H1 (cell line): ENCODE measurements around the gene PRKRIP1. TPM values are rescaled to one million over a fixed set of nuclear protein-coding genes. Genes with fewer than 3 reads are reported as not detected.
"Not testable (repeated sequence)": the region's sequence is repeated elsewhere in the genome, so short reads cannot be mapped to it uniquely, and the experiment has no call there.

Source experiments
- CTCF ChIA-PET: fragments of 300-600 bp; sonication (Branson Sonifier 250); formaldehyde crosslinking; loops from one replicate; lab custom pipeline; 2021; ENCODE audit not compliant: partially characterized antibody; lab: Charles Lee
- POLR2A ChIA-PET: fragments of 300-600 bp; sonication (Branson Sonifier 250); formaldehyde crosslinking; loops from one replicate; lab custom pipeline; 2021; ENCODE audit warnings: inconsistent platforms; ENCODE audit not compliant: partially characterized antibody; lab: Charles Lee
- DNase-seq, 2 experiments: peaks; one replicate each; pipeline versions ENCODE4 v3.0.0 to v3.0.0-alpha.2; 2010 to 2022; ENCODE audit warnings: low spot score in 2 of 2, low read depth in 1 of 2, mixed read lengths in 1 of 2
- FAIRE-seq: peaks from 2 replicates; lab custom pipeline; 2011; peaks lifted over from hg19 to GRCh38; lab: Jason Lieb, UNC
- H2AFZ ChIP-seq: 2 replicates; pipeline ENCODE4 v1.8.1; 2012; ENCODE audit warnings: low read length, inconsistent platforms
- H2AK5ac ChIP-seq: 2 replicates; pipeline ENCODE4 v1.6.1; 2013; ENCODE audit warnings: low read depth, low read length
- H2BK120ac ChIP-seq: replicated peaks from 2 replicates; pipeline ENCODE3; 2013; ENCODE audit warnings: low read depth, low read length, inconsistent platforms
- H2BK12ac ChIP-seq: 2 replicates; pipeline ENCODE4 v1.6.1; 2013; ENCODE audit warnings: low read depth, low read length
- H2BK15ac ChIP-seq: 2 replicates; pipeline ENCODE4 v1.6.1; 2013; ENCODE audit warnings: low read length
- H2BK20ac ChIP-seq: 2 replicates; pipeline ENCODE4 v1.6.1; 2013; ENCODE audit warnings: low read length
- H2BK5ac ChIP-seq: 2 replicates; pipeline ENCODE4 v1.6.1; 2013; ENCODE audit warnings: low read depth, low read length
- H3K14ac ChIP-seq: 2 replicates; pipeline ENCODE4 v1.6.1; 2013; ENCODE audit warnings: inconsistent platforms; ENCODE audit not compliant: insufficient read length
- H3K18ac ChIP-seq: 2 replicates; pipeline ENCODE4 v1.6.1; 2013; ENCODE audit warnings: low read length; ENCODE audit errors: extremely low read depth
- H3K23ac ChIP-seq: 2 replicates; pipeline ENCODE4 v1.6.1; 2013; ENCODE audit warnings: inconsistent platforms; ENCODE audit not compliant: insufficient read length
- H3K23me2 ChIP-seq: 2 replicates; pipeline ENCODE4 v1.6.1; 2013; ENCODE audit warnings: low read depth, low read length
- H3K27ac ChIP-seq: 2 replicates; pipeline ENCODE4 v1.6.1; 2011; ENCODE audit warnings: low read depth, low read length, inconsistent platforms
- H3K27me3 ChIP-seq, 4 experiments: replicated peaks in 1 of 4; 1 replicate in 1 of 4; 2 replicates in 3 of 4; pipeline versions ENCODE4 v1.6.1 to v1.8.1; 2011 to 2013; ENCODE audit warnings: low read length in 3 of 4, mild to moderate bottlenecking in 3 of 4, inconsistent platforms in 2 of 4, mixed read lengths in 2 of 4, moderate library complexity in 1 of 4; ENCODE audit not compliant: control insufficient read depth in 3 of 4, insufficient read depth in 3 of 4; ENCODE audit errors: extremely low read depth in 1 of 4
- H3K36me3 ChIP-seq, 4 experiments: 2 replicates each; pipeline versions ENCODE4 v1.6.1 to v1.8.1; 2011 to 2013; ENCODE audit warnings: mild to moderate bottlenecking in 4 of 4, low read length in 3 of 4, moderate library complexity in 2 of 4, control low read depth in 1 of 4, inconsistent platforms in 1 of 4; ENCODE audit not compliant: insufficient read depth in 4 of 4, control insufficient read depth in 2 of 4
- H3K4ac ChIP-seq: replicated peaks from 2 replicates; pipeline ENCODE3; 2013; ENCODE audit warnings: low read length, low read depth, mixed read lengths, inconsistent platforms; ENCODE audit not compliant: insufficient read length
- H3K4me1 ChIP-seq, 4 experiments: replicated peaks in 1 of 4; 1 replicate in 1 of 4; 2 replicates in 3 of 4; pipeline versions ENCODE4 v1.6.1 to v1.8.1; 2011 to 2013; ENCODE audit warnings: low read length in 3 of 4, inconsistent platforms in 2 of 4, mixed read lengths in 1 of 4; ENCODE audit not compliant: insufficient read depth in 4 of 4, control insufficient read depth in 3 of 4
- H3K4me2 ChIP-seq, 2 experiments: 2 replicates each; pipeline versions ENCODE4 v1.6.1 to v1.8.1; 2011 to 2013; ENCODE audit warnings: low read depth in 2 of 2, low read length in 2 of 2, control low read depth in 1 of 2, inconsistent platforms in 1 of 2, mild to moderate bottlenecking in 1 of 2; ENCODE audit not compliant: insufficient read depth in 1 of 2
- H3K4me3 ChIP-seq, 4 experiments: fragments of 200-600, 300-600 bp in 1 of 4; sonication (generic), shearing (Covaris generic), sonication (Bioruptor Twin) in 1 of 4; 2 replicates each; pipeline versions ENCODE4 v1.5.1 to v1.8.1; 2011 to 2016; ENCODE audit warnings: low read length in 4 of 4, low read depth in 3 of 4, control low read depth in 2 of 4, inconsistent platforms in 2 of 4, mild to moderate bottlenecking in 2 of 4, mixed read lengths in 1 of 4, moderate library complexity in 1 of 4; ENCODE audit not compliant: insufficient read depth in 2 of 4; ENCODE audit errors: extremely low read depth in 1 of 4
- H3K56ac ChIP-seq: replicated peaks from 2 replicates; pipeline ENCODE3; 2013; ENCODE audit warnings: low read depth, mild to moderate bottlenecking, mixed read lengths, low read length, inconsistent platforms; ENCODE audit not compliant: insufficient read length
- H3K79me1 ChIP-seq: 2 replicates; pipeline ENCODE4 v1.6.1; 2013; ENCODE audit warnings: low read depth, low read length, control low read depth
- H3K79me2 ChIP-seq, 2 experiments: 2 replicates each; pipeline versions ENCODE4 v1.6.1 to v1.8.1; 2012 to 2013; ENCODE audit warnings: low read length in 2 of 2, mild to moderate bottlenecking in 2 of 2, inconsistent platforms in 1 of 2; ENCODE audit not compliant: insufficient read depth in 2 of 2, control insufficient read depth in 1 of 2
- H3K9ac ChIP-seq, 4 experiments: replicated peaks in 1 of 4; 1 replicate in 1 of 4; 2 replicates in 3 of 4; pipeline versions ENCODE4 v1.6.1 to v1.8.1; 2011 to 2013; ENCODE audit warnings: low read depth in 3 of 4, low read length in 3 of 4, control low read depth in 2 of 4, mild to moderate bottlenecking in 2 of 4, moderate library complexity in 2 of 4, inconsistent platforms in 1 of 4; ENCODE audit errors: extremely low read depth in 1 of 4
- H3K9me3 ChIP-seq, 2 experiments: 2 replicates each; pipeline versions ENCODE4 v1.6.1 to v1.8.1; 2012 to 2013; ENCODE audit warnings: mild to moderate bottlenecking in 2 of 2, moderate library complexity in 2 of 2, control low read depth in 1 of 2, inconsistent platforms in 1 of 2, low read depth in 1 of 2, low read length in 1 of 2, mixed read lengths in 1 of 2; ENCODE audit not compliant: insufficient read depth in 2 of 2
- H4K20me1 ChIP-seq, 2 experiments: replicated peaks in 1 of 2; 2 replicates each; pipeline versions ENCODE3 to v1.8.1; 2011 to 2013; ENCODE audit warnings: inconsistent platforms in 2 of 2, low read length in 2 of 2, mild to moderate bottlenecking in 1 of 2; ENCODE audit not compliant: insufficient read depth in 2 of 2, control insufficient read depth in 1 of 2
- H4K5ac ChIP-seq: 2 replicates; pipeline ENCODE4 v1.6.1; 2013; ENCODE audit warnings: low read length, low read depth, mixed read lengths, inconsistent platforms; ENCODE audit not compliant: insufficient read length
- H4K8ac ChIP-seq: 2 replicates; pipeline ENCODE4 v1.8.0; 2013; ENCODE audit warnings: mild to moderate bottlenecking, moderate library complexity, low read length, inconsistent platforms; ENCODE audit not compliant: insufficient read depth; ENCODE audit errors: extremely low read depth
- H4K91ac ChIP-seq: replicated peaks from 2 replicates; pipeline ENCODE3; 2013; ENCODE audit warnings: low read length, mixed read lengths, inconsistent platforms; ENCODE audit not compliant: insufficient read length
- WGBS, 2 experiments: shearing (Covaris generic) in 1 of 2; methylation state at CpG; one replicate each; pipeline versions ENCODE4 v1.1.6 to v1.1.7; 2013 to 2015; ENCODE audit warnings: low lambda C conversion rate in 2 of 2, mixed read lengths in 2 of 2, inconsistent platforms in 1 of 2, low coverage in 1 of 2, missing lambda C conversion rate in 1 of 2; ENCODE audit not compliant: insufficient replicate concordance in 2 of 2, insufficient coverage in 1 of 2, insufficient read length in 1 of 2; ENCODE audit errors: extremely low coverage in 1 of 2, missing lambda C conversion rate in 1 of 2; 5-methylcytosine and 5-hydroxymethylcytosine counted together
- polyA plus RNA-seq, 7 experiments: library from polyadenylated mRNA; depleted of rRNA in 3 of 7; stranded (reverse) in 5 of 7; unstranded in 2 of 7; fragments of >200 nt in 5 of 7; fragments of 200-250 nt in 2 of 7; gene quantifications; 1 replicate in 5 of 7; 2 replicates in 1 of 7; 4 replicates in 1 of 7; pipeline versions ENCODE4 v1.2.1 to v1.2.3, GENCODE V29; 2011 to 2013; ENCODE audit warnings: missing spikeins in 2 of 7, mixed read lengths in 2 of 7
- total RNA-seq: library from RNA; stranded (reverse); fragmentation: NEBNext Ultra II Directional; extraction: Animal tissue kit (Norgen Biotek cat#: 25700); gene quantifications from 2 replicates; pipeline ENCODE4 v1.2.1, GENCODE V29; 2021

Gene PRKRIP1
- total and polyA plus RNA-seq, 2 of the 8 experiments (the other 6 are each of a cell fraction or from before 2014, with no cell fraction given) = 11.1 to 22.0 TPM

GRCh38 chr7:102404862-102405188, 8.7 kb downstream of the PRKRIP1 start:
- FAIRE-seq = not testable (repeated sequence)
- CTCF ChIA-PET = interaction anchor here (0.6 to 5.1 kb wide), 21 partner anchors 9 to 876 kb away, joined by 3 to 42 read pairs (median 5); partner anchors contain the start of gene PRKRIP1
- H3K36me3 ChIP-seq = peaks cover 21 to 58% (median 44%) of the 10 kb centered on the region in 4 experiments

More at GRCh38 chr7:102404862-102405188, 8.7 kb downstream of the PRKRIP1 start:
- H3K9me3 ChIP-seq, H3K14ac ChIP-seq, H3K4me1 ChIP-seq, H3K27ac ChIP-seq, H2AK5ac ChIP-seq, H2AFZ ChIP-seq, H2BK120ac ChIP-seq, H3K4me2 ChIP-seq, H3K4me3 ChIP-seq, H2BK20ac ChIP-seq, H2BK5ac ChIP-seq, H4K8ac ChIP-seq, H3K79me1 ChIP-seq, H3K79me2 ChIP-seq, H4K91ac ChIP-seq, H3K56ac ChIP-seq, DNase-seq, H3K18ac ChIP-seq, H3K9ac ChIP-seq, H3K4ac ChIP-seq, H2BK12ac ChIP-seq, H3K23me2 ChIP-seq, H3K27me3 ChIP-seq, H4K20me1 ChIP-seq, H2BK15ac ChIP-seq, H4K5ac ChIP-seq, H3K23ac ChIP-seq: not testable (repeated sequence)
- WGBS, 2 experiments = 93% methylated on average over 5 of the region's 5 CpGs; no CpG with 5 or more reads in 1 of the 2 experiments
- POLR2A ChIA-PET = interaction anchor here (1.0 to 2.3 kb wide), 5 partner anchors 9 to 67 kb away, joined by 3 to 9 read pairs (median 6); partner anchors contain the start of gene PRKRIP1
